Muscle of leg (tissue), 9 donors: ENCODE measurements around the gene CCT5. TPM values are rescaled to one million over a fixed set of nuclear protein-coding genes. Genes with fewer than 3 reads are reported as not detected.

Experiments used
- polyA plus RNA-seq, 8 donors: library from polyadenylated mRNA; unstranded; fragments of 120-200 nt; gene quantifications; one replicate each; pipeline versions ENCODE4 v1.2.1 to v1.2.3, GENCODE V29; 2013; ENCODE audit warnings: inconsistent platforms in 1 of 8, low replicate concordance in 1 of 8; ENCODE audit not compliant: insufficient read length in 8 of 8, insufficient read depth in 1 of 8
- total RNA-seq: library from RNA; stranded (reverse); fragments of 120-200 nt; gene quantifications from one replicate; pipeline ENCODE4 v1.2.4, GENCODE V29; 2013

The CCT5 gene
- total and polyA plus RNA-seq, 9 donors = 153 to 223 (median 177) TPM

Other genes starting within 250 kb of the CCT5 start
- gene ATPSCKMT, start 392 bp upstream of the CCT5 start, total RNA-seq = 16.9 TPM
- gene ATPSCKMT, start 392 bp upstream of the CCT5 start, polyA plus RNA-seq = 10 to 100 TPM in 6 of 8 donors, 1 to 10 TPM in 2; 9.4 to 12.6 (median 10.3) TPM
- 24.1 TPM for gene CMBL, start 57.6 kb downstream of the CCT5 start, total RNA-seq
- gene CMBL, start 57.6 kb downstream of the CCT5 start, polyA plus RNA-seq = 10 to 100 TPM; 50.8 to 89.7 (median 77.7) TPM
- gene MARCHF6, start 103.4 kb downstream of the CCT5 start, total RNA-seq = 75.4 TPM
- gene MARCHF6, start 103.4 kb downstream of the CCT5 start, polyA plus RNA-seq = 100 to 1,000 TPM in 2 of 8 donors, 10 to 100 TPM in 6; 78.6 to 106 (median 84.1) TPM
- 0.13 TPM for gene ROPN1L, start 191.6 kb downstream of the CCT5 start, total RNA-seq
- under 1 TPM in 5 of 8 donors, not detected in 3; 0.17 to 0.38 (median 0.24) TPM for gene ROPN1L, start 191.6 kb downstream of the CCT5 start, polyA plus RNA-seq